Right ventricle myocardium inferior (tissue), 1 donor: Measurements from ENCODE around the gene MED16. TPM values are rescaled to one million over a fixed set of nuclear protein-coding genes. Genes with fewer than 3 reads are reported as not detected.

Source experiments
- ATAC-seq: fragments of 200-7000 bp; cut with Tn5 transposase; one replicate; pipeline ENCODE4 v1.9.1; 2020; ENCODE audit warnings: mild to moderate bottlenecking, moderate library complexity
- DNase-seq: peaks from one replicate; pipeline ENCODE4 v3.0.0; 2021; ENCODE audit errors: missing footprints
- intact Hi-C: fragments of 100-400 bp; cut with DNase I; formaldehyde crosslinking; loops from one replicate; pipeline ENCODE4 v1.11.0; 2022
- total RNA-seq: library from RNA; stranded (reverse); fragmentation: NEBNext Ultra II Directional; extraction: Animal tissue kit (Norgen Biotek cat#: 25700); gene quantifications from one replicate; pipeline ENCODE4 v1.2.1, GENCODE V29; 2021
- donor health status: DM: no; HTN: yes; CAD: no; lungs with severe emphysema.

The MED16 gene
- total RNA-seq, 1 donor from 2014 or later = 23.5 TPM

DNA sequence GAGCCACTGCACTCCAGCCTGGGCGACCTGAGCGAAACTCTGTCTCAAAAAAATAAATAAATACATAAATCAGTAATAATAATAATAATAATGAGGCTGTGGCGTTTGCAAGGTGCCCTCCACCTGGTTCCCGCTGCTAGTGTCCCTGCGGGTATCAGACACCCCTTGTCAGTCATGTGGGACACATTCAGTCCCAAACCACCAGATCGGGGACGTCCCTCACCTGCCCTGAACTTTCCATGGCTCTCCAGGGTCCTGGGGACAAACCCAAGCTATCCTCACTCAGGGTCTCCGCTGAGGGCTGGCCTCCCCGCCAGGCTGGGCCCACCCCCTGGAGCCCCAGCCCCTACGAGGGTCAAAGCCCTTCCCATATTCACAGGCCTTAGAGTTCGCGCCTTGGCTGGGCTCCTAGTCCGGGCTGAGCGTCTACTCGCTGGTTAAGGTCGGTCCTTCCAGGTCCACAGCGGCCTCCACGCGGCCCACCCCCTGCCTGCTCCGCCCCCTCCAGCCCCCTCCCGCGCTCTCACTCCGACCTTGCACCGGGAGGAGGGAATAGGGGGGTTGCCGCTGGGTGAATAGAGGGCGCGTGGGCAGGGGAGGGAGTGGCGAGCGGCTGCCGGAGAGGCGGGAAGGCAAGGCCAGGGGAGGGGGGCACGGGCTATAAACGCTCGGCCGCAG, 23.8 kb upstream of the MED16 start:
- intact Hi-C loops = no loop called here
- ATAC-seq (no peak), DNase-seq (no peak)

DNA sequence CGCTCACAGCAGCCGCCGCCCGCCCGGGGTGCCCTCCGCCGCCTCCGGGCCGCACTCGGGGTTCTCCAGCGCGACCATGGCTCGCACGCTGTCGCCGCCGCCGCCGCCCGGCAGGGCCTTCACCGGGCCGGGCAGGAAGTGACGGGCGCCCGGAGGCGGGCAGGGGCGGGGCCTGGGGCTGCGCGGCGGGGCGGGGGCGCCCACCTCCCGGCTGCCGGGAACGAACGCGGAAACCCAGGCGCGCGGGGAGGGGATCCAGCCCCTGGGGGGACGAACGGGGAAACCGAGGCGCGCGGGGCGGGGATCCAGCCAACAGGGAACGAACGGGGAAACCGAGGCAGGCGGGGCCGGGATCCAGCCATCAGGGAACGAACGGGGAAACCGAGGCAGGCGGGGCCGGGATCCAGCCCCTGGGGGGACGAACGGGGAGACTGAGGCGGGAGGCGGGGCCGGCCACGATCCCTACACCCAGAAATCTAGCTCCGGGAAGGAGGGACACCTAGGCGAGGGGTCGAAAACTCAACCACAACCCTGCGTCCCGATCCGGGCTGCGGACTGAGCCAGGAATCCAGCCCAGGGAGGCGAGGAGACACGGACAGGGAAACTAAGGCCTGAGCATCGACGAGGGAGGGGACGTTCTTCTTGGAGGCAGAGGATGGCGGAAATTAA, 20.2 kb upstream of the MED16 start, which contains the start of gene R3HDM4:
Gene R3HDM4 (minus strand): TSS at position 140 of the 669 bp plus-strand sequence. CDS start 62 bp downstream, at position 78.
- peak; percentile 94 for ATAC-seq
- intact Hi-C loops = loop anchor here (5.0 kb wide), 1 partner anchor 41 kb away; no protein-coding TSS in a partner anchor
- peak; percentile 92 for DNase-seq

DNA sequence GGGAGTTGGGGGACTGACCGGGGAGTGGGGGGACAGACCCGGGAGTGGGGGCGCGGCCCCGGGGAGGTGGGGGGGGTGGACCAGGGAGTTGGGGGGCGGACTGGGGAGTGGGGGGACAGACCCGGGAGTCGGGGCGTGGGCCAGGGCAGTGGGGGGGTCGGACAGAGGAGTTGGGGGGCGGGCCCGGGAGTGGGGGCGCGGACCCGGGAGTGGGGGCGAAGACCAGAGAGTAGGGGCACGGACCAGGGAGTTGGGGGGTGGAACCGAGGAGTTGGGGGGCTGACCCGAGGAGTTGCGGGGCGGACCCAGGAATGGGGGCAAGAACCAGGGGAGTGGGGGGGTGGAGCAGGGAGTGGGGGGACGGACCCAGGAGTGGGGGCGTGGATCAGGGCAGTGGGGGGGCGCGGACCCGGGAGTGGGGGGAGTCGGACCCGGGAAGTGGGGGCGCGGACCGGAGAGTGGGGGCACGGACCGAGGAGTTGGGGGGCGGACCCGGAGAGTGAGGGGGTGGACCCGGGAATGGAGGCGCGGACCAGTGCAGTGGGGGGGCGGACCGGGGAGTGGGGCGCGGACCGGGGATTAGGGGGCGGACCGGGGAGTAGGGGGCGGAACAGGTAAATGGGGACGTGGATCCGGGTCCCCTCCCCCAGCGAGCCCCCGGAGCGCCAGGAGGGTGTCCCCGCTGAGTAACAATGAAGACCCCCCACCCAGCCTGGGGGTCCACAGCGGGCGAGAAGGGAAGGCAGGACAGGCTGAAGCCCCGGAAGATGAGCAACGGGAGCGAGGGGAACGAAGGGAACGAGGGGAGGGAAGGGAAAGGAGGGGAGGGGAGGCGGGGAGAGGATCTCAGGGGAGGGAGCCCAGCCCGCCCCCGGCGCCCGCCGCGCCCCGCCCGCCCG, 19.4 kb upstream of the MED16 start:
- no peak for ATAC-seq
- DNase-seq = no peak
- intact Hi-C loops = loop anchor here (5.0 kb wide), 1 partner anchor 40 kb away; no protein-coding TSS in a partner anchor

DNA sequence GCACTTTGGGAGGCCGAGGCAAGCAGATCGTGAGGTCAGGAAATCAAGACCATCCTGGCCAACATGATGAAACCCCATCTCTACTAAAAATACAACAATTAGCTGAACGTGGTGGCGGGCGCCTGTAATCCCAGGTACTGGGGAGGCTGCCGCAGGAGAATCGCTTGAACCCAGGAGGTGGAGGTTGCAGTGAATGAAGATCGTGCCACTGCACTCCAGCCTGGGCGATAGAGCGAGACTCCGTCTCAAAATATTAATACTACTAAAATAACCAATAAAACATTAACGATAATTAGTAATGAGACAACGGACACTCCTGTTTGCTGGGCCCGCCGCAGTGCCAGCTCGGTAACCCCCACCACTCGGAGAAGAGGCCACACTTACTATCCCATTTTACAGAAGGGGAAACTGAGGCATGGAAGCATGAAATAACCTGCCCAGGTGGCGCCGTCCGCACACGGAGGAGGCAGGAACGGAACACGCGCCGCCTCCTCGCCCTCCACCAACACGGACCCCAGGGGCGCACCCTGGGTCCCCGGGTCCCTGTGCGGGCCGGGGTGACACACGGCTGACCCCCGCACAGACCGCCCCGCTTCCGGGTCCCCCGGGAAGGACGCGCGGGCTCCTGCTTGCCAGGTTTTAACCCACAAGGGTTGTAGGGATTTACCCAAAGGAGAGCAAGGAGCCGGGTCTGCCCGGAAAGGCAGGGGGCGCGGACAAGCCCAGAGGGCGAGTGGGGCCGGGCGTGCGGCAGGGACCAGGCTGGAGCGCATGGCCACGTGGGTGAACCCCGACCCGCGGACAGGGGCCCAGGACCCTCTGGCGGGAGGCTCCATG, 18.4 kb upstream of the MED16 start:
- DNase-seq = no peak
- intact Hi-C loops = loop anchor here (5.0 kb wide), 1 partner anchor 39 kb away; no protein-coding TSS in a partner anchor
- ATAC-seq = no peak

DNA sequence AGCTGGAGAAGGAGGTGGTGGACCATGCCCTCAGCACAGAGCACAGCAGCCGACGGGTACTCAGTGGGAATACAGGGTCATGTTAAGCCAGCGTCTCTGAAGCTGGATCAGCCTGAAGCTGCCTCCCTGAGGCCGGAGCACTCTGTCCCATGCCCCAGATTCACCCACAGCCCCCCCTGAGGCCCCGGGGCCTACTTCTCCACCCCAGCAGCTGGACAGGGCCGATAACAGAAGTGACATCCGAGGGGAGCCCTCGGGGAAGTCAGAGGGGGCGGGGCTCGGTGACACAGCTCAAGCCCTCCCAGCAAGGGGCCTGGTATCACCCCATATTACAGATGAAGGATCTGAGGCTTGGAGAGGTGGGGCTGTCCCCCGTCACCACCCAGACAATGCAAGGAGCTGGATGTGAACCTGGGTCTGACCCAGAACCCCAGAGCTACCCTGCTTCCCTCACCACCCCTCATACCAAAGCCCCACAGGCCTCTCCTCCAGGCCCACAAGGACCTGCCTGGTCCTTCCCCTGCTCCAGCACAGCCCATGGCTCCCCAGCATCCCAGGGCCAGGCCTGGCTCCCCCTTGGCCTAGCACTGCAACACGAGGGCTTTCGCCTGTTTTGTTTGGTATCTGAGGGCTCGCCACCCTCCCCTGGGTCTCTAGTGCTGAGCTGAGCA, 14.3 kb upstream of the MED16 start:
- ATAC-seq (no peak), DNase-seq (no peak)
- intact Hi-C loops = no loop called here

DNA sequence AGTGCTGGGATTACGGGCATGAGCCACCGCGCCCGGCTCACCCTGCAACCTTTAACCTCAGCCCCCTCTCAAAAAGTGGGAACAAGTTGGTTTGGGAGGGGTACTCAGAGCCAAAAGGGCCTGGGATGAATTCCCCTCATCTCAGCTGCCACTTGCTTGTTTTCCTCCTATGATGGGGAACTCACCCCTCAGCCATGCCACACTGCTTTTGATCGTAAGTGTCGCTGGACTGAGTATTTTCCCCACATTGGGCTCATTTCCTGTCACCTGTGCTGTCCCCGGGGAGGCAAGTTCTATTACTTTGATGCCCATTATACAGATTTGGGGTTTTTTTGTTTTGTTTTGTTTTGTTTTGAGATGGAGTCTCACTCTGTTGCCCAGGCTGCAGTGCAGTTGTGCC, 13.5 kb upstream of the MED16 start:
- ATAC-seq (no peak), DNase-seq (no peak)
- intact Hi-C loops = no loop called here

DNA sequence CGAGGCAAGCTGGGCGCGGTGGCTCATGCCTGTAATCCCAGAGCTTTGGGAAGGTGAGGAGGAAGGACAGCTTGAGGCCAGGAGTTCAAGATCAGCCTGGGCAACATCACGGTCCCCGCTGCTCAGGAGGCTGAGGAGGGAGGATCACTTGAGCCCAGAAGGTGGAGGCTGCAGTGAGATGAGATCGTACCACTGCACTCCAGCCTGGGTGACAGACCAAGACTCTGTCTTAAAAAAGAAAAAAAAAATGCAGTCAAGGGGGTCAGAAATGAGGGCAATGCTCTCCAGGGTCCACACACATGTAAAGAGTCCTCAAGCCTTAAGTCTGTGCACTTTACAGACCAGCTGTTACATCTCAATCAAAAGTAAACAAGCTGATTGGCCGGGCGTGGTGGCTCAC, 11.6 kb upstream of the MED16 start:
- DNase-seq (no peak), ATAC-seq (no peak)
- intact Hi-C loops = no loop called here

DNA sequence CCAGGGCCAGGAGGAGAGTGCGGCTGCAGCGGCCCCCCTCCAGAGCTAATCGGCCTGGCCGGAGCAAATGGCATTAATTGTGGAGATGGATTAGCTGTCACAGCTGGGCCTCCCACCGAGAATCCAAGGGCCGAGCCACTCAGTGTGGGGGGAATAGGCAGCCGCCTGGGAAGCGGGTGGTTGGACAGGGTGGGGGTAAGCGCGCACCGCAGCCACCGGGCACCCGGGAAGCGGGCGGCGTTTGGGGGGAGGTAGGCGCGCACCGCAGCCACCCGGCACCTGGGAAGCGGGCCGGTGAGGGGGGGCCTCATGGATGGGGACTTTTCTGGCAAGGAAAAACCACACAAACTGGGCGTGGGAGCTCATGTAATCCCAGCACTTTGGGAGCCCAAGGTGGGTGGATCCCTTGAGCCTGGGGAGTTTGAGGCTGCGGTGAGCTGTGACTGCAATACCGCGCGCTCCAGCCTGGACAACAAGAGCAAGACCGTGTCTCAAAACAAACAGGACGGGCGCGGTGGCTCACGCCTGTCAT, 10.3 kb upstream of the MED16 start:
- no peak for DNase-seq
- intact Hi-C loops = no loop called here
- ATAC-seq = no peak

DNA sequence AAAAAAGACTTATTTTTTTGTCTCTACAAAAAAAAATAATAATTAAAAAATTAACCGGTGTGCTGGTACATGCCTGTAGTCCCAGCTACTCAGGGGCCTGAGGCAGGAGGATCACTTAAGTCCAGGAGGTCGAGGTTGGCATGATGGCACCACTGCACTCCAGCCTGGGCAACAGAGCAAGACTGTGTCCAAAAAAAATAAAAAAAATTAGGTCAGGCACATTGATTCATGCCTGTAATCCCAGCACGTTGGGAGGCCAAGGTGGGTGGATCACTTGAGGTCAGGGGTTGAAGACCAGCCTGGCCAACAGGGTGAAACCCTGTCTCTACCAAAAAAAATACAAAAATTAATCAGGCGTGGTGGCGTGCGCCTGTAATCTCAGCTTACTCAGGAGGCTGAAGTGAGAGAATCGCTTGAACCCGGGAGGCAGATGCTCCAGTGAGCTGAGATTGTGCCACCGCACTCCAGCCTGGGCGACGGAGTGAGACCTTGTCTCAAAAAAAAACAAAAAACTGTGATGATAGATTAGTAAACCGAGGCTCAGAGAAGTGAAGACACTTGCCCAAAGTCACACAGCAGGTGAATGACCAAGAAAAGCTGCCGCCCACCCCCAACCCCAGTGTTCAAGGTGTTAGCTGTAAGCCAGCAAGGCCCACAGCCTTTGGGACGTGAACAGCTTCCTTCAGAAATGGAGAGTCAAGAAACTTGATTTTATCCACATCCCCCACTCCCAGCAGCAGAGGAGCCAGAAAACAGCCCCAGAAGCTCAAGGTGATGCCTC, 9.6 kb upstream of the MED16 start:
- no peak for DNase-seq
- intact Hi-C loops = no loop called here
- ATAC-seq = no peak

DNA sequence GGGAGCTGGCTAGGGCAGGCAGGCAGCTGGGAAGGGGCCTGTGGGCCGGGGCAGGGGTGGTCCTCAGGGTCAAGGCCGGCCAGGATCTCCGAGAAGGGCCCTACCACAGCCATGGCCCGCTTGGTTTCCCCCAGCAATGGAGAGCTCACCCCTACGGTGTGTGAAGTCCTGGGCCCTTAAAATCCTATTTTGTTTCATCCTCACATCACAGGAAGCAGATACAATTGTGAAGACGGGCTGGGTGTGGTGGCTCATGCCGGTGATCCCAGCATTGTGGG, 9.0 kb upstream of the MED16 start:
- no peak for ATAC-seq
- DNase-seq = no peak
- intact Hi-C loops = no loop called here

DNA sequence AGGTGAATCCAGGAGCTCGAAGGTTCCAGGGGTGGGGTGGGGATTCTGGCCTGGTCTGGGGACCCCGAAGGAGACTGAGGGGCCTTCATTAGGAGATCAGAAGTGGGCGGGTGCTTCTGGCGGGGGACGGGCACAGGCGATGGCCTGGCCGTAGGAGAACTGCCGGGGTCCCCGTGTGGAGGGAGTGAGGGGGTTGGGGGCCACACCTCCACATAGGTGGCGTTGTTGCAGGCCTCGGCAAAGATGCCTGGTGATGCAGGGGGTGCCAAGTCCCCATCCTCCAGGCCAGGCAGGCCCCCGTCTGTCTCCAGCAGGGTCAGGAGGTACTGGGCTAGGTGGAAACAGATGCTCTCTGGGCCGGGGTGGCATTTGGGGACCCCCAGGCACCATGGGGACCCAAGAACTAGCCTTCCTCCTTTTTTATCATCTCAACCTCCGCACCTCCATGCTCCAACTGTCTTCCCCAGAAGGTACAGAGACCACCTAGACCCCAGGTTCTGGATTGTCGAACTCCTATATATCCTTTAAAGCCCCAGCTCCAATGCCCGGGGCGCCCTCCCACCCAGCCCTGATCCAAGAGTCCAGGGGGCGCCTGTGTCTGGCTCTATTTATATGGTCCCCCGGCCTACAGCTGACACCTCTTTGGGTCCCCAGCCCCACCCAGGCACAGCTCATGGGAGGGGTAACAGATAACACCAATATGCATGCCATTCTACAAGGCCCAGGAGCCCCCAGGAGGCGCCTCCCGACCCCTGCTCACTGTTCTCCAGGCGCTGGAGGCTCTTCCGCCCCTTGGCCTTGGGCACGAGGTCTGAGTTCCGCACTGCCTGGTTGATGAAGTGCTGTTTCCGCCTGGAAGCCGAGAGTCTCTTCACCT, 8.5 kb upstream of the MED16 start:
- intact Hi-C loops = no loop called here
- DNase-seq (no peak), ATAC-seq (no peak)

DNA sequence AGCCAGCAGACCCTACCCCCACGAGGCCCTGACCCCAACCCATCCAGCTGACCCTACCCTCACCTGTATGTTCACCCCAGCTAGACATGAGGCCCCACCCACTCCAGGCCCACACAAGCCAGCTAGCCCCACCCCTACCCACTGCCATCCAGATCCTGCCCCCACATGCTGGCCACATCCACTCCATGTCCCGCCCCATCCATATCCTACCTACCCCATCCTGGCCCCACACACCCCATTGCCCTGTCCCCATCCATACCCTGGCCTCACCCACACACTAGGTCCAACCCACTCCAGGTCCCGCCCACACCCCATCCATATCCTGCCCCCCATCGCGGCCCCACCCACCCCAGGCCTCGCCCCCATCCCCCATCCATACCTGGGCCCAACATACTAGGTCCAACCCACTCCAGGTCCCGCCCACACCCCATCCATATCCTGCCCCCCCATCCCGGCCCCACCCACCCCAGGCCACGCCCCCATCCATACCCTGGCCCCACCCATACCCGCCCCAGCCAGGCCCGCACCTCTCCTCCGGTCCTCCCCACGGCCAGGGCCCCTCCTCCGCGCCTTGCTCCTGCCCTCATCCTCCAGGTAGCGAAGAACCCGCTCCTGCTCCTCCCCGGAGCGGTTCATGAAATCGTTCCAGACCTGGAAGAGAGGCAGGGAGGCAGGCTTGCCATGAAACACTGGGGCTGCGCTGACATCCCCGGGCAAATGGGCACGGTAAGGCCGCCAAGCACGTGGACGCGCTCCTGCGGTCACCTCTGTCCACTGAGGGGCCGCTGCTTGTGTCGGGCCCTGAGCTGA, 7.5 kb upstream of the MED16 start:
- intact Hi-C loops = no loop called here
- no peak for DNase-seq
- peak; percentile 9 for ATAC-seq

DNA sequence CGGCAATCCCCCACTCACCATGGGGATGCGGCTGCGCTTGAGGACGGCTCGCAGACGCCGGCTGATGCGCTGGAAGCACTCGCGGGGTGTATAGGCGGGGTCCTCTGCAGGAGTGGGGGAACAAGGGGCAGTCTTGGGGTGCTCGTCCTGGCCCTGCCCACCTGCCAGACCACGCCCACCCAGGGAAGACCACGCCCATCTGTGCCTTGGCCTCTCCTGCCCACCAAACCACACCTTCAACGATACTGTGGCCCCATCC, 7.0 kb upstream of the MED16 start:
- no peak for DNase-seq
- no peak for ATAC-seq
- intact Hi-C loops = no loop called here

DNA sequence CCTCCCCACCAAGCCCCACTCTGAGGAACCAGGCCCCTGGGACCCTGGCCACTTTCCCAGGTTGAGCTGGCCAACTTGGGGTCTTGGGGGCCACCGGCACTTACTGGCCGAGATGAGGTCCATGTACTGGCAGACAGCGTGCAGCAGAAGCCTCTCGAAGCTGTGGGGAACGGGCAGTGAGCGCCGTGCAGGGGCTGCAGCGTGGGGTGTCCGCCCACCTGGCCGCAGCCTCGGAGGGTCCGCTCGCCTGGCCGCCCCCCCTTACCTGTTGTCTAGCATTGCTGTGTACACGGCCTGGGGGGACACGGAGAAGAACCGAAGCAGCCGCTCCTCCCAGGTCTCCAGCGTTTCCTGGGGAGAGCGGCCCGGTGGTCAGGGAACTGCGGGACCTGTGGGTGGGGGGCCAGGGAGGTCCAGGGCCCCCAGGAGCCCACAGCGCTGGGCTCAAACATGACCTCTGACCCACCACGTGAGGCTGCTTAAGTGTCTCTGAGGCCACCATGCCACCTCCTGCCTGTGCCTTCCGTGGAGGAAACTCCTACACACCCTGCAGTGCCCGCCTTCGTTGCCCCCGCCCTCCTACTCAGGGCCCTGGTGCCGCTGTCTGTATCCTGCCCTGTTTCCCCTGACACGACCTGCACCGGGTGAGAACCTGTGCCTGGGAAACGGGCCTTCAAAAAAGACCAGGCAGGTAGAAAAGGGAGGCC, 6.5 kb upstream of the MED16 start:
- DNase-seq = no peak
- intact Hi-C loops = no loop called here
- no peak for ATAC-seq

DNA sequence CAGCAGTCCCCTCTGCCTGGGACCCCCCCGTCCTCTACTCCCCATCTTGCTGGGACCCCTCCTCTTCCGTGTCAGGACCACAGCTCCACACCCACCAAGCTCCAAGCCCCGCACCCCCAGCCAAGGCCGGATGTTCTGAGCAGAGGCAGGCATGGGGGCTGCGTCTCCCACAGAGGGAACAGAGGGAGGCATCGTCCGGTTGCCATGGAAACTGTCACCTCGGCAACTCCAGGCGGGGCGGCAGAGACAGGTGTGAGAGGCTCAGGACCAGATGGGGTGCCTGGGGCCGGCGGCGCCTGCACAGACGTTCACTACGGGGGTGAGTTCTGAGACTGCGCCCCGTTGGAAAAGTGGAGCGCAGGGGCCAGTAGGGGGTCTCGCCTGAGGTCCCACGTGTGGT, 5.7 kb upstream of the MED16 start:
- intact Hi-C loops = no loop called here
- DNase-seq (no peak), ATAC-seq (no peak)
